ENCODE measurements around the gene BAD.
"Not testable (repeated sequence)": the region's sequence is repeated elsewhere in the genome, so short reads cannot be mapped to it uniquely, and the experiment has no call there.

Gene BAD

GRCh38 chr11:64256300-64256699, 28.2 kb downstream of the BAD start:
- DNase-seq (ENCODE audit: low spot score), result no peak

GRCh38 chr11:64255135-64256128, 29.0 kb downstream of the BAD start:
- no peak for DNase-seq (ENCODE audit: low spot score)

GRCh38 chr11:64254326-64254725, 30.1 kb downstream of the BAD start:
- no peak for DNase-seq (ENCODE audit: low spot score)

- DNase-seq (ENCODE audit: low spot score), result no peak
Observed at GRCh38 chr11:64253481-64253880, 31.0 kb downstream of the BAD start.

GRCh38 chr11:64253043-64253442, 31.4 kb downstream of the BAD start:
- no peak for DNase-seq (ENCODE audit: low spot score)

GRCh38 chr11:64252003-64252872, 32.2 kb downstream of the BAD start:
- no peak for DNase-seq (ENCODE audit: low spot score)

- DNase-seq (ENCODE audit: low spot score), result no peak
Observed at GRCh38 chr11:64251753-64252002, 32.8 kb downstream of the BAD start.

- peak; percentile 48 for DNase-seq (ENCODE audit: low spot score)
Observed at GRCh38 chr11:64251016-64251752, 33.3 kb downstream of the BAD start, which contains the start of gene PLCB3. Gene PLCB3 (plus strand): TSS chr11:64251530. CDS start chr11:64251650, 120 bp downstream.

GRCh38 chr11:64250415-64251015, 34.0 kb downstream of the BAD start:
- no peak for DNase-seq (ENCODE audit: low spot score)

GRCh38 chr11:64249563-64250414, 34.7 kb downstream of the BAD start:
- DNase-seq (ENCODE audit: low spot score), result no peak

GRCh38 chr11:64249038-64249437, 35.4 kb downstream of the BAD start:
- no peak for DNase-seq (ENCODE audit: low spot score)

- DNase-seq (ENCODE audit: low spot score), result no peak
Observed at GRCh38 chr11:64248578-64248977, 35.9 kb downstream of the BAD start.

GRCh38 chr11:64247729-64248531, 36.5 kb downstream of the BAD start:
- no peak for DNase-seq (ENCODE audit: low spot score)

GRCh38 chr11:64246871-64247728, 37.4 kb downstream of the BAD start, which contains the start of gene PPP1R14B:
Gene PPP1R14B (minus strand): TSS chr11:64246943. CDS start chr11:64246673, 270 bp downstream.
- DNase-seq (ENCODE audit: low spot score), result peak; percentile 76

- not testable (repeated sequence) for DNase-seq (ENCODE audit: low spot score)
Observed at GRCh38 chr11:64246621-64246870, 37.9 kb downstream of the BAD start.

GRCh38 chr11:64245797-64246620, 38.5 kb downstream of the BAD start:
- peak; percentile 74 for DNase-seq (ENCODE audit: low spot score)

GRCh38 chr11:64245401-64245796, 39.1 kb downstream of the BAD start:
- DNase-seq (ENCODE audit: low spot score), result peak; percentile 43

GRCh38 chr11:64244966-64245365, 39.5 kb downstream of the BAD start:
- no peak for DNase-seq (ENCODE audit: low spot score)

All from CD4-positive, alpha-beta T cell treated with Interleukin-6 at 100 ng/mL for 8 hours (primary cell).